GM12872 (cell line): ENCODE data around the gene C1orf210.

Experiments used
- CTCF ChIP-seq: IDR thresholded peaks from 3 replicates; pipeline ENCODE4 v1.5.1; 2011; ENCODE audit warnings: low read depth, mild to moderate bottlenecking, low read length, moderate library complexity; ENCODE audit not compliant: insufficient read depth

The C1orf210 gene

DNA sequence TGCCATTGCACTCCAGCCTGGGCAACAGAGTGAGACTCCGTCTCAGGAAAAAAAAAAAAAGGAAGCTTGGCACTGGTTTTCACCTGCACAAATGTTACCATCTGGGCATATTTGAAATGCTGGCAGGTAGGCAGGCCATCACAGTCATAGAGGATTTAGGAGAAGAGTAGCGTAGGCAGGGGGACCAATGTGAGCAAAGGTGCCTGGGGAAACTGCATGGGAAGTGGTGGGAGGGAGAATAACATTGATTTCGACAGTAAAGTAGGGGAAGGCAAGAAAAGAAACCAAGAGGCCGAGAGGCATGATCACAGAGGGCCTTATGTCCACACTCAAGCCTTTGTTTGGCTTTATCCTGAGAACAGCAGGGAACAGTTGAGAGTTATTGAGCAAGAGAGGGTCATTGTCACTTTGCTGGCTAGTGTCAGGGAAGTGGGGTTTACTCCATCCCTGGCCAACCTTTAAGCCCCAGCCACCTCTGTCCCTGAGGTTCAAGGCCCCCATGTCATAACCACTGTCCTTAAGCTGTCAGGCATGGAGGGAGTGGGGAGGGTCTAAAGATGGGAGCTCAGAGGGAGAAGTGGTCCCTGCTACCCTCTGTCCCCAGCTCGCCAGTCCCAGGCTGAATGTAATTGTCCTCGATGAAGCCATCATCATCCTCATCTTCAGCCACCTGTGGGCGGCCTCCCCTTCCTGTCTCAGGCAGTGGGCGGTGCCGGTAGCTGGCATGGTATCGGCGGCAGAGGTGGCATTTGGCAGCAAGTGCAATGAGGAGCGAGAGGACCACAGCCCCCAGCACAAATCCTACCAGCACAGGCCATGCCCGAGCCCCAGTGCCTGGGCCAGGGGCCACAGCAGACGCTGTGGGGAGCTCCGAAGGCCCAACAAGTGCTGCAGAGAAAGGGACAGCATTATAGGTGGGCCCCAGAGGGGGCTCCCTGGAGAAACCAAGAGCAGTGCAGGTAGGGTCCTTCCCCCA, 2.9 kb downstream of the C1orf210 start:
- TF ChIP-seq CTCF: no peak

- TF ChIP-seq CTCF: no peak
Observed at GRCh38 chr1:43280692-43281091, 4.7 kb downstream of the C1orf210 start.

- no peak for TF ChIP-seq CTCF
Observed at GRCh38 chr1:43279666-43280065, 5.7 kb downstream of the C1orf210 start.

DNA sequence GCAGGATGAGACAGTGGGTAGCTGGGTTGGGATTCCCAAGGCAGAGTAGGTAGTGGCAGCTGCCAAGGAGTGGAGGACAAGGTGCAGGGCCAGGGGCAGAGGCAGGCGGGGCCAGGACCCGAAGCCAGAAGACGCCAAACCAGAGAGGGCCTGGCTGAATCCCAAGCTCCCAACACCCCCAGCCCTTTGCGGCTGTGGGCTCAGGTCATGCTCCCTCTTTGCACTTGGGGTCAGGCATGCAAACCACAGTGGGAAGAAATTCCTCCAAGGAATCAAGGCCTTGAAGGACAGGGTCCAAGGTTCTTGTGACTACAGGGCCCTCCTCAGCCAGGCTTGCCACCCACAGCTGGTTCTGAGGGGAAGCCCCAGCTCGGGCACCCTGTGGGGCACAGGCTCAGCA, 6.2 kb downstream of the C1orf210 start:
- no peak for TF ChIP-seq CTCF

GRCh38 chr1:43277116-43277876, 8.1 kb downstream of the C1orf210 start:
- TF ChIP-seq CTCF: no peak

- TF ChIP-seq CTCF: no peak
Observed at GRCh38 chr1:43276673-43277072, 8.7 kb downstream of the C1orf210 start.

DNA sequence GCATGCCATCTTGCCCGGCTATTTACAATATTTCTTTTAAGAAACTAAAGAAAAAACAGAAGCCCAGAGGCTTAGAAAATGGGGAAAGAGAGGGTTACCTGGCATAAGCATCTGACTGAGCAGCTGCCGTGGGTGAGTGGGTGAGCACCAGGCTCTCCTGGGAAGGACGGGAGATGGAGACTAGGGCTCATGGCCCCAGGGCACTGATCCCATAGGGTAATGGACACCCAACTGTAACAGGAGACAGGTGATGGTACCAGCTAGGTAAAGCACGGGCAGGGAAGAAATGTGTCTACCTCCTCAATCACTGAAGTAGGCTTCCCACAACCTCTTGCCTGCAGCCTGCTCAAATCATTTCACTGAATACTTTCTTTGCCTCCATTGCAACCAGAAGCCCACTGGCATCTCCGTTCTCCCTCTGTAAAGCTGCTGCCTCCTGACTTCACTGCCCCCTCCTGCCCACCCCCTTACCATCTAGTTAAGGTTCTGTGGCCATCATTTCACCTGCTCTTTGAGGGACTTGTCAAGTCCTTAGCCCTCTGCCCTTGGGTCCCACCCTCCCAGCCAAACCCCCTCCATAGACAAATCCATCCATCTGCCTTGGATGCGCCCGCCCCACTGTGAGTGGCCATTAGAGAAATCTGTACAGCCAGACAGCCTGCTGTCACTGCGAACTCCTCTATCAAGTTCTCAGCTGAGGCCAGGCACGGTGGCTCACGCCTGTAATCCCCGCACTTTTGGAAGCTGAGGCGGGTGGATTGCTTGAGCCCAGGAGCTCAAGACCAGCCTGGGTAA, 9.4 kb downstream of the C1orf210 start:
- TF ChIP-seq CTCF: no peak
